GM21381 (cell line): ENCODE results near the gene CCNY.
"Not testable (repeated sequence)": the region's sequence is repeated elsewhere in the genome, so short reads cannot be mapped to it uniquely, and the experiment has no call there.

Source experiments
- ATAC-seq: cut with Tn5 transposase; IDR thresholded peaks from one replicate; pipeline ENCODE4 v1.9.1; 2021; ENCODE audit warnings: mild to moderate bottlenecking, moderate library complexity; ENCODE audit not compliant: unreplicated experiment

The CCNY gene

GRCh38 chr10:35506741-35507140 is 170.4 kb downstream of the CCNY start:
- no peak for ATAC-seq

GRCh38 chr10:35507519-35508109 is 171.3 kb downstream of the CCNY start:
- no peak for ATAC-seq

- ATAC-seq, result no peak
Measured at GRCh38 chr10:35508647-35509046, 172.3 kb downstream of the CCNY start.

GRCh38 chr10:35510891-35511290 is 174.6 kb downstream of the CCNY start:
- ATAC-seq, result no peak

GRCh38 chr10:35511647-35512046 is 175.3 kb downstream of the CCNY start:
- no peak for ATAC-seq

- no peak for ATAC-seq
Measured at GRCh38 chr10:35516102-35516670, 179.9 kb downstream of the CCNY start.

- ATAC-seq, result no peak
Measured at GRCh38 chr10:35517431-35518181, 181.3 kb downstream of the CCNY start.

- not testable (repeated sequence) for ATAC-seq
Measured at GRCh38 chr10:35518187-35518586, 181.9 kb downstream of the CCNY start.

GRCh38 chr10:35520996-35521395 is 184.7 kb downstream of the CCNY start:
- ATAC-seq, result no peak

- no peak for ATAC-seq
Measured at GRCh38 chr10:35523670-35524225, 187.4 kb downstream of the CCNY start.

GRCh38 chr10:35526746-35527145 is 190.4 kb downstream of the CCNY start:
- ATAC-seq, result no peak

GRCh38 chr10:35532141-35532540 is 195.8 kb downstream of the CCNY start:
- ATAC-seq, result no peak

GRCh38 chr10:35533565-35533964 is 197.3 kb downstream of the CCNY start:
- no peak for ATAC-seq

- no peak for ATAC-seq
Measured at GRCh38 chr10:35535136-35535535, 198.8 kb downstream of the CCNY start.

GRCh38 chr10:35536789-35537188 is 200.5 kb downstream of the CCNY start:
- no peak for ATAC-seq

GRCh38 chr10:35537925-35538324 is 201.6 kb downstream of the CCNY start:
- ATAC-seq, result not testable (repeated sequence)

- no peak for ATAC-seq
Measured at GRCh38 chr10:35540296-35541164, 204.2 kb downstream of the CCNY start.

- no peak for ATAC-seq
Measured at GRCh38 chr10:35541720-35542119, 205.4 kb downstream of the CCNY start.

- no peak for ATAC-seq
Measured at GRCh38 chr10:35542303-35542702, 206.0 kb downstream of the CCNY start.

GRCh38 chr10:35545079-35545657 is 208.9 kb downstream of the CCNY start:
- no peak for ATAC-seq
